ENCODE measurements around the gene RBM33.
"Not testable (repeated sequence)": the region's sequence is repeated elsewhere in the genome, so short reads cannot be mapped to it uniquely, and the experiment has no call there.

Gene RBM33

DNA sequence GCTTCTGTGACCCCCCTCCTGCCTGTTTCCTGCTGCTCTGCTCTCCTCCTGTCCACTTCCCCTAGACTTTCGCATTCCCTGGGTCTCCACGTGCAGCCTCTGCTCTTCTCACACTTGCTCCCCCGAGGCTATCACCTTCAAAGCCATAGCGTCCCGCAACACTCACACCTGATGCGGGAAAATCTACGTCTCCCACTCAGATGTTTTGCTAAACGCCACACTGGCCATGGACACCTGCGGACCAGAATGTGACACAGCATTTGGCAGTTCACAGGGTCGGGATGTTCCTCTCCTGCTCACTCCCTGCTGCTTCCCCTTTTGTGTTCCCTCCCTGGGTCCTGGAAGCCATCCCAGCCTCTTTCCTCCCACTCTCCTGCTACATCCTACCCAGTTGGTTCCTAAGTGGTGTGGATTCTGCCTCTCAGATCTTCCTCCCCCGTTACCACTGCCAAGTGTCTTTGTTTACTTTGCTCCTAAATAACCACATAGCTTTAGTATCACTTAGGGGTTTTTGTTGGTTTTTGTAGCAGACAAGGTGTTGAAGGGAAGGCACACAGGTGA, 33.7 kb upstream of the RBM33 start:
- Histone ChIP-seq H3K4me3 (ENCODE audit: low read depth, low read length) (no peak overlapping the region), H3K36me3 (replicated peaks) (no peaks in the 10 kb centered on the region), H3K27ac (no peak overlapping the region), H3K27me3 (replicated peaks) (no peaks in the 10 kb centered on the region)
- TF ChIP-seq, protein P1, sequence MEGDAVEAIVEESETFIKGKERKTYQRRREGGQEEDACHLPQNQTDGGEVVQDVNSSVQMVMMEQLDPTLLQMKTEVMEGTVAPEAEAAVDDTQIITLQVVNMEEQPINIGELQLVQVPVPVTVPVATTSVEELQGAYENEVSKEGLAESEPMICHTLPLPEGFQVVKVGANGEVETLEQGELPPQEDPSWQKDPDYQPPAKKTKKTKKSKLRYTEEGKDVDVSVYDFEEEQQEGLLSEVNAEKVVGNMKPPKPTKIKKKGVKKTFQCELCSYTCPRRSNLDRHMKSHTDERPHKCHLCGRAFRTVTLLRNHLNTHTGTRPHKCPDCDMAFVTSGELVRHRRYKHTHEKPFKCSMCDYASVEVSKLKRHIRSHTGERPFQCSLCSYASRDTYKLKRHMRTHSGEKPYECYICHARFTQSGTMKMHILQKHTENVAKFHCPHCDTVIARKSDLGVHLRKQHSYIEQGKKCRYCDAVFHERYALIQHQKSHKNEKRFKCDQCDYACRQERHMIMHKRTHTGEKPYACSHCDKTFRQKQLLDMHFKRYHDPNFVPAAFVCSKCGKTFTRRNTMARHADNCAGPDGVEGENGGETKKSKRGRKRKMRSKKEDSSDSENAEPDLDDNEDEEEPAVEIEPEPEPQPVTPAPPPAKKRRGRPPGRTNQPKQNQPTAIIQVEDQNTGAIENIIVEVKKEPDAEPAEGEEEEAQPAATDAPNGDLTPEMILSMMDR (IDR thresholded peaks at IDR 0.05; ENCODE audit: low read depth, low read length, missing control alignments), result no peak
- in situ Hi-C loops (cut with HindIII; ENCODE audit: low pct_ligation_motif_present, low sequenced_read_pairs), result no loop called here
- DNase-seq, result no peak

DNA sequence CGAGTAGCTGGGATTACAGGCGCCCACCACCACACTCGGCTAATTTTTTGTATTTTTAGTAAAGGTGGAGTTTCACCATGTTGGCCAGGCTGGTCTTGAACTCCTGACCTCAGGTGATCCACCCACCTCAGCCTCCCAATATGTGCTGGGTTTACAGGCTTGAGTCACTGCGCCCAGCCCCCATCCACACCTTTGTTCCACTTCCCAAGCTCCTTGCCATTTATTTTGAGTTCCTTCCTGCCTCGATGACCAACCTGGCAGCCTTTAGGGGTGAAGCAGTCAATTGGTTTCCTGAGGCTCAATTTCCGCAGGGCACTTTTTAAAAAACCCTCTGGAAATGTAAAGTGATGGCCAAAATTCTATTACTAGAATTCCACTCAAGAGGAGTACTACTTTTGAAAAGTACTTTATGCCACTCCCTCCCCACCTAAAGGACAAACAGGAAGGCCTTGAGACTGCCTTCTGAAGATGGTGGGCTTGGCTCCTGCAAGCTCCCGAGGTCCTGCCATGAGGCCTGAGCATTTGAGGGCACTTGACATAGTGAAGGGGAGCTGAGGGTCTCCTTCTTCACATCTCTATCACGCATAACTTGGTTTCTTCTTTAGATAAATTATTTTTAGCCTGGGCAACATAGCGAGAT, 32.5 kb upstream of the RBM33 start:
- Histone ChIP-seq H3K27ac (no peak overlapping the region), H3K4me3 (ENCODE audit: low read depth, low read length) (no peak overlapping the region), H3K27me3 (replicated peaks) (no peaks in the 10 kb centered on the region), H3K36me3 (replicated peaks) (no peaks in the 10 kb centered on the region)
- DNase-seq, result no peak
- TF ChIP-seq, protein P1 (IDR thresholded peaks at IDR 0.05; ENCODE audit: low read depth, low read length, missing control alignments), result no peak
- in situ Hi-C loops (cut with HindIII; ENCODE audit: low pct_ligation_motif_present, low sequenced_read_pairs), result no loop called here

GRCh38 chr7:155612658-155613057, 31.8 kb upstream of the RBM33 start:
- Histone ChIP-seq H3K4me3 (ENCODE audit: low read depth, low read length) (no peak overlapping the region), H3K27me3 (replicated peaks) (no peaks in the 10 kb centered on the region), H3K27ac (no peak overlapping the region), H3K36me3 (replicated peaks) (no peaks in the 10 kb centered on the region)
- in situ Hi-C loops (cut with HindIII; ENCODE audit: low pct_ligation_motif_present, low sequenced_read_pairs), result no loop called here
- no peak for DNase-seq
- TF ChIP-seq, protein P1 (IDR thresholded peaks at IDR 0.05; ENCODE audit: low read depth, low read length, missing control alignments), result no peak

- DNase-seq; H3K27me3 ChIP-seq (replicated peaks); H3K36me3 ChIP-seq (replicated peaks); H3K4me3 ChIP-seq (ENCODE audit: low read depth, low read length); H3K27ac ChIP-seq; in situ Hi-C loops (cut with HindIII; ENCODE audit: low pct_ligation_motif_present, low sequenced_read_pairs): not testable (repeated sequence)
These were observed 29.4 kb upstream of the RBM33 start for GRCh38 chr7:155615085-155615484.

GRCh38 chr7:155618708-155619633, 25.5 kb upstream of the RBM33 start:
- Histone ChIP-seq H3K27me3 (replicated peaks) (no peaks in the 10 kb centered on the region), H3K36me3 (replicated peaks) (no peaks in the 10 kb centered on the region), H3K27ac (no peak overlapping the region), H3K4me3 (ENCODE audit: low read depth, low read length) (no peak overlapping the region)
- in situ Hi-C loops (cut with HindIII; ENCODE audit: low pct_ligation_motif_present, low sequenced_read_pairs), result no loop called here
- DNase-seq, result peak; percentile 20
- TF ChIP-seq, protein P1 (IDR thresholded peaks at IDR 0.05; ENCODE audit: low read depth, low read length, missing control alignments), result no peak

- Histone ChIP-seq H3K27ac (no peak overlapping the region), H3K36me3 (replicated peaks) (no peaks in the 10 kb centered on the region), H3K27me3 (replicated peaks) (no peaks in the 10 kb centered on the region), H3K4me3 (ENCODE audit: low read depth, low read length) (no peak overlapping the region)
- in situ Hi-C loops (cut with HindIII; ENCODE audit: low pct_ligation_motif_present, low sequenced_read_pairs), result no loop called here
- TF ChIP-seq, protein P1 (IDR thresholded peaks at IDR 0.05; ENCODE audit: low read depth, low read length, missing control alignments), result no peak
- no peak for DNase-seq
These were observed 24.7 kb upstream of the RBM33 start for GRCh38 chr7:155619634-155620271.
